ENCODE measurements around the gene LCOR. TPM values are rescaled to one million over a fixed set of nuclear protein-coding genes. Genes with fewer than 3 reads are reported as not detected.

Gene LCOR
- total RNA-seq, 4 donors from 2014 or later = 29.1 to 60.9 (median 42.4) TPM

DNA sequence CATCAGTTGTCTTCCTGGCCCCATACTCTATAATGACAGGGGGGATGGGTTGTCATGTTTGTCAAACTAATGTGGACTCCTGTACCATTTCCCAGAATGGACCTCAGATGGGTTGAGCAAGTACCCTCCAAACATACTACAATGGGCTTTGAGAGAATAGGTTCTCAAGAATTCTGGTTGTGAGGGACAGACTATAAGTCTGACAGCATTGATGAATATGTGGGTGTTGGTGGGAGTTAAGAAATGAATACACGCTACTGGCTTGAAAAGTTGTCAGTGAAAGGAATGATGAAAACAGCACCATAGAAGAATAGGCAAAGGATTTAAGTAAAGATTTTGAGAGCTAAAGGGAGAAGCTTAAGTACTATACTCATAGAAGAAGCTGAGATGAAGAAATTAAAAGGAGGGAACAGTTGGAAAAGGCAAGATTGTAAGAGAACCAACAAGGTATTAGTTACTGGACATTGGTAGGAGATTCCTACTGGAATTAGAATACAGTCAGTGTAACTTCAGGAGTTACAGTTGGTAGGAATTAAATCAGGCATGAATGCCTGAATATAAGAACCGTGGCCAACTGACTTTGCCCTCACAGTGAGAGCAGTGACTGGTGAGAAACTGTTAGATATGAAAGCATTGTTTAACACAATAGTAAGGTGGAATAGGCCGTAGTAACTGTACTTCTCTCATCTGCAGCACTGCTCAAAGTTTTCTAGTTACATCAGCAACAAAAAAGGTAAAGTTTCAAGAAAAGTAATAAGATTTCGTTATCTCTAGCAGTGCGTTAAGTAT, 86.3 kb downstream of the LCOR start:
- Histone ChIP-seq H3K36me3 (no peaks in the 10 kb centered on the region), H3K27ac (no peak overlapping the region), H3K4me3 (replicated peaks in 1 of 3) (no peak overlapping the region), H3K4me1 (no peaks in the 10 kb centered on the region), H3K27me3 (no peaks in the 10 kb centered on the region), H3K9me3 (no peaks in the 10 kb centered on the region)
- WGBS, 2 donors = 83 to 87% methylated on average over 5 of the region's 5 CpGs
- DNase-seq = no peak
- no peak for TF ChIP-seq POLR2A (IDR thresholded peaks at IDR 0.05)
- TF ChIP-seq, protein P1, sequence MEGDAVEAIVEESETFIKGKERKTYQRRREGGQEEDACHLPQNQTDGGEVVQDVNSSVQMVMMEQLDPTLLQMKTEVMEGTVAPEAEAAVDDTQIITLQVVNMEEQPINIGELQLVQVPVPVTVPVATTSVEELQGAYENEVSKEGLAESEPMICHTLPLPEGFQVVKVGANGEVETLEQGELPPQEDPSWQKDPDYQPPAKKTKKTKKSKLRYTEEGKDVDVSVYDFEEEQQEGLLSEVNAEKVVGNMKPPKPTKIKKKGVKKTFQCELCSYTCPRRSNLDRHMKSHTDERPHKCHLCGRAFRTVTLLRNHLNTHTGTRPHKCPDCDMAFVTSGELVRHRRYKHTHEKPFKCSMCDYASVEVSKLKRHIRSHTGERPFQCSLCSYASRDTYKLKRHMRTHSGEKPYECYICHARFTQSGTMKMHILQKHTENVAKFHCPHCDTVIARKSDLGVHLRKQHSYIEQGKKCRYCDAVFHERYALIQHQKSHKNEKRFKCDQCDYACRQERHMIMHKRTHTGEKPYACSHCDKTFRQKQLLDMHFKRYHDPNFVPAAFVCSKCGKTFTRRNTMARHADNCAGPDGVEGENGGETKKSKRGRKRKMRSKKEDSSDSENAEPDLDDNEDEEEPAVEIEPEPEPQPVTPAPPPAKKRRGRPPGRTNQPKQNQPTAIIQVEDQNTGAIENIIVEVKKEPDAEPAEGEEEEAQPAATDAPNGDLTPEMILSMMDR (IDR thresholded peaks at IDR 0.05) = no peak
- intact Hi-C loops (cut with DNase I) = no loop called here

DNA sequence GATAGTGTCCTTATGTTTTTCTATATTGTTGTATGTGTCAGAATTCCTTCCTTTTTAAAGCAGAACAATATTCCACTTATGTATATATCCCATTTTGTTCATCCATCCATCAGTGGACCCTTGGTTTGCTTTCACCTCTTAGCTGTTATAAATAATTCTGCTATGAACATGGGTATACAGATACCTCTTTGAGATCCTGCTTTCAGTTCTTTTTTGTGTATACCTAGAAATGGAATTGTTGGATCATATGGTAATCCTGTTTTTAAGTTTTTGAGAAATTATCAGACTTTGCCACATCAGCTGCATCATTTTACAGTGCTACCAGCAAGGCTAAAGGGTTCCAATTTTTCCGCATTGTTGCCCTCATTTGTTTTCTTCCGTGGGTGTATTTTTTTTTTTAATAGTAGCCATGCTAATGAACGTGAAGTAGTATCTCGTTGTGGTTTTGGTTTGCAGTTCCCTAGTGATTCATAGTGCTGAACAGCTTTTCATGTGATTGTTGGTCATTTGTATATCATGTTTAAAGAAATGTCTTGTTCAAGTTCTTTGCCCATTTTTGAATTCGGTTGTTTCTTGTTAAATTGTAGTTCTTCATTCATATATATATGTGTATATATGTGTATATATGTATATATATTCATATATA, 87.8 kb downstream of the LCOR start:
- Histone ChIP-seq H3K4me3 (replicated peaks in 1 of 3) (no peak overlapping the region), H3K27me3 (no peaks in the 10 kb centered on the region), H3K36me3 (no peaks in the 10 kb centered on the region), H3K9me3 (no peaks in the 10 kb centered on the region), H3K4me1 (no peaks in the 10 kb centered on the region), H3K27ac (no peak overlapping the region)
- no peak for DNase-seq
- WGBS, 2 donors = 83 to 88% methylated on average over 5 of the region's 5 CpGs
- no peak for TF ChIP-seq POLR2A (IDR thresholded peaks at IDR 0.05)
- TF ChIP-seq, protein P1 (IDR thresholded peaks at IDR 0.05) = no peak
- intact Hi-C loops (cut with DNase I) = no loop called here

DNA sequence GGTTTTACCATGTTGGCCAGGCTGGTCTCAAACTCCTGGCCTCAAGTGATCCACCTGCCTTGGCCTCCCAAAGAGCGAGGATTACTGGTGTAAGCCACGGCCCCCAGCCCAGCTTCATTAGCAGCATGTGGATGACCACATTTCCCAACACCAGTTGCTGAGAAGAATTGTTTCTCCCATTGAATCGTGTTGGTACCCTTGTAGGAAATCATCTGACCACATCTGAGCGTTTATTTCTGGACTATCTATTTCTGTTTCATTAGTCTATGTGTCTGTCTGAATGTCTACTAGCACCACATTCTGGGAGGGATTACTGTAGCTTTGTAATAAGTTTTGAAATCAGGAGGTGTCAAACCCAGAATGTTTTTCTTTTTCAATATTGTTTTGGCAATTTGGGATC, 89.6 kb downstream of the LCOR start:
- no peaks in the 10 kb centered on the region for H3K27me3 ChIP-seq
- no peaks in the 10 kb centered on the region for H3K36me3 ChIP-seq
- no peak for DNase-seq
- H3K4me3 ChIP-seq (replicated peaks in 1 of 3) = no peak overlapping the region
- no peaks in the 10 kb centered on the region for H3K4me1 ChIP-seq
- H3K9me3 ChIP-seq = no peaks in the 10 kb centered on the region
- TF ChIP-seq POLR2A (IDR thresholded peaks at IDR 0.05) = no peak
- TF ChIP-seq, protein P1 (IDR thresholded peaks at IDR 0.05) = no peak
- intact Hi-C loops (cut with DNase I) = no loop called here
- 83 to 96% methylated on average over 4 of the region's 4 CpGs for WGBS, 2 donors
- no peak overlapping the region for H3K27ac ChIP-seq

DNA sequence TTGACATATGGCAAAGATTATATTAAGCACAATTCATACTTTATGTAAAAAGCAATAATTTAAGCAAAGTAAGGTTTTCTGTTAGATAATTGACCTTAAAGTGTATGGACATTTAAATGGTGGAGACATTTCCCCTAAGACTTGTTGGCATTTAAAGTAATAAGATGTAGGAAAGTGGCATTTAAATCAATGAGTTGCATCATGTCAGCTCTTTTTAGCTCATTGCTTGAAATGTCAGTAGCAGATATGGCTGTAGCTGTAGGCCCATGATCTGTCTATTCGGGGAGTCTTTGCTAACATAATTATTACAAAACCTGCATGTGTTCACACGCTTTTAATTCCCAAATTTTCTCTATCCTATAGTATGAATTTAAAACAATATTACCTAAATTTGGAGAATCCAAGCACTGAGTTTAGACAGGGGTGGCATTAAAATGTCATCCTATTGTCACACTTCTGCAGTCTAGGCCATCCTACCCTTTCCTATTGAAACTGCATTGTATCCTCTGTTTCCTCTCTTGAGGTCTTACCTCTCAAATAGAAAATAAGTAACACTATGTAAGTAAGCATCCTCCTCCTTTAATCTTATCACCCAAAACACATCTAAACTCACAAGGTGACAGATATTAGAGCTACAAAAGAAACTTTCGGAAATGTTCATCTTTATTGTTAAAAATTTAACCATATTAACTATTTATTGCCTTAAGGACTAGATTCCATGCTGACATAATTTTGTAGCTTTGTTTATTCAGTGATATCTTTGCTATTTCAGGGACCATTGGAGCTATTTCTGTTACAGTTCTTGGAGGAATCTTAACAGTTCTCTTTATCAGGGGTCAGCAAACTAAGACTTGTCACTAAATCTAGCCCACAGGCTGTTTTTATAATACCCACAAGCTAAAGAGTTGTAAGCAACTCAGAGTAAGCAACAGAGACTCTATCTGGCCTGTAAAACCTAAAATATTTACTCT, 91.2 kb downstream of the LCOR start:
- Histone ChIP-seq H3K36me3 (no peaks in the 10 kb centered on the region), H3K4me3 (replicated peaks in 1 of 3) (no peak overlapping the region), H3K27ac (no peak overlapping the region), H3K4me1 (no peaks in the 10 kb centered on the region), H3K9me3 (no peaks in the 10 kb centered on the region), H3K27me3 (no peaks in the 10 kb centered on the region)
- DNase-seq = no peak
- intact Hi-C loops (cut with DNase I) = no loop called here
- no peak for TF ChIP-seq POLR2A (IDR thresholded peaks at IDR 0.05)
- TF ChIP-seq, protein P1 (IDR thresholded peaks at IDR 0.05) = no peak
- WGBS, 2 donors = 94 to 99% methylated on average over 3 of the region's 3 CpGs

Data from thyroid gland (tissue), 4 donors.